ENCODE data around the gene CDCP2. TPM values are rescaled to one million over a fixed set of nuclear protein-coding genes. Genes with fewer than 3 reads are reported as not detected.

CDCP2 gene
- total RNA-seq, 1 donor from 2014 or later = not detected

DNA sequence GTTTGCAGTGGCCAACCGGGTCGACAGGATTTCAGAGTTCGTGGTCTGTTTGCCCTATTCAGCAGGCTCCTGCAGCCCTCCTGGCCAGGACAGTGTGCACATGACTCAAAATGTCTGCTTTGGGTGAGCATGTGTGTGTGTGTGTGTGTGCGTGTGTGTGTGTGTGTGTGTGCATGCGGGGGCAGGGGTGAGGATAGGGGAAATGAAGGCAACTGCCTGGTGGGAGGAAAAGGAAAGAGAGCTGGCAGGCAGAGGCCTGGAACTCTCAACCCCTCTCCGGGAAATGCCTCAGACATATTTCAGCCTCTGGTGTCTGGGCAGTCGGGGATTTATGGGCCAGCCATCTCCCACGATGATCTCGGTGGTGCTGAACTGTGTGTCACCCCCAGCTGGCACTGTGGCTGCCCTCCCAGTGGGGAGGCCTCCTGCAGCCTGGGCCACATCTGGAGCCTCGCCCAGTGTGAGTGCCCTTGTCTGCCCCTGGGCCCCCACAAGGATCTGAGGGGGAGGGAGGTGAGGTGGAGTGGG is 15.2 kb downstream of the CDCP2 start:
- DNase-seq (ENCODE audit: low spot score) = peak; percentile 70

DNA sequence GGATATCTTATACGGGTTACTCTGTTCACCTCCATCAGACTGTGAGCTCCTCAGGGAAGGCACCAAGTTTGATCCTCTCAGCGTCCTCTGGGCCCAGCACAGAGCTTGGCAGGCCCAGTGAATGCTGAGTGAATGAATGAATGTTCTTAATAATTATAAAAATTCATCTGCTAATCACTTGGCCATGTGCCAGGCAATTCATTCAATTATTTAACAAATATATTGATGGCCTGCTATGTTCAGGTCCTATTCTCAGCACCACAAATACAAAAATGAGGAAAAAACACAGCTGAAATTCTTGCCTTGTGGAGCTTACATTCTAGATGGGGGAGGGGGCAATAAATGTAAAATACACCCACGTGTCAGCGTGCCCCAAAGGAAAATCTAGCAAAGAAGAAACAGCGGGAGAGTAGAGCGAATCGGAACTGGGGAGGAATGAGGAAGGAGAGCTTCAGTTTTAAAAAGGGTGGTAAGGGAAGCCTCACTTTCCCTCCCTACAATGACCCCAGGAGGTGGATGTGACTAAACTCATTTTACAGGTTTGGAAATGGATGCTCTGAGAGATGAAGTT is 15.8 kb downstream of the CDCP2 start:
- DNase-seq (ENCODE audit: low spot score) = no peak

DNA sequence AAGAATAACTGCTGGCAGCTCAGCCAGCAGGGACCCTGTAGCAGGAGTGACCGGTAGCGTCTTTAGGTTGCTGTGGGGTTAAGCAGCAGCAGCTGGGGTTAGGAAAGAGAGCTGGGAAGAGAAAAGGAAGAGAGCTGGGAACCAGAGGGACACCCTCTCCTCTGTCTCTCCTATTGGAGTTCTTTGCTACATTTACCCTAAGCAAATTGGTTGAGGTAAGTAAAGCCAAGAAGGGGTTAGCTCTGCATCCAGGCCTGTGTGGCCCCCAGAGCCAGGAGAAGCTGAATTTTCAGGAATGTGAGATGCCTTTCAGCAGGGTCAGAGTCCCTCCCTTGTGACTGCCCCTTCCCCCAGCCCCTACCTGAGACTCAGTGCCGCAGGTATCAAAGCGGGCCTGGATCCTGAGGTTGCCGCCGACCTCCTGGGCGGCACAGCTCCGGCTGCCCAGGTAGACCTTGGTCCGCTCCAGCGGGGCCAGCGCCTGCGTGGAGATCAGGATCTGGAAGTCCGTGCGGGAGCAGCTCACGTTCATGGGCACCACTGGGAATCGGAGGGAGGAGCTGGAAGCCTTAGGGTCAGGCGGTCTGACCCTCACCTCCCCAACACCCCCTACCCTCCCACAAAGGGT is 16.4 kb downstream of the CDCP2 start:
- no peak for DNase-seq (ENCODE audit: low spot score)

DNA sequence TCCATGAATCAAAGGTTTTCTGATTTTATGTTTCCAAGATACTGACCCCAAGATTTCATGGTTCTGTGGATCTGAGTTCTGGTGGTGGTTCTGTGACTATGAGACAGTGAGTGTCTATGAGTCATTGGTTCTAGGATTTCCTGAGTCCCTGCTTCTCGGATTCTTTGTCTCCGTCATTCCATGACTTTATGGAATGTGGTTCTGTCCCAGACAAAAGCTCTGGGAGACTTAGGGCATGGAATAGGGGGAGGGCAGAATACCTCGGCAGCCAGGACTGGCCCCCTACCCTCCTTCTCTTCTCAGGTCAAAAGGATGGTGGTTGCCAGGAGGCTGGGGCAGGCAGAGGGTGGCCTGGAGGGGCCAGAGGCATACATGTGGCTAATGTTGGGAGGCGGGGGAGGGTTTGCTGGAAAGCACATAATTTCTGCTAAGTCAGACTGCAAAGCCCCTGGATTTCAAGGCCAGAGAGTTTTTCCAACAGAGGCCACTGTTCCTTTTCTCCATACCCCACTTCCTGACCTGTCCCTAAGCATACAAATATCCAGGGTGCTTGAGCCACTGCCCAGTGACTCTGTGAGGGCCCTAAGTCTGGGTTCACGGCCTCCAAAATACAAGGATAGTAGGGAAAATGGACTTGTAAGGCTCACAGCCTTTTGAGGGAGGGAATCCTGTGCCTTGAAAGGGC is 17.2 kb downstream of the CDCP2 start:
- DNase-seq (ENCODE audit: low spot score) = no peak

DNA sequence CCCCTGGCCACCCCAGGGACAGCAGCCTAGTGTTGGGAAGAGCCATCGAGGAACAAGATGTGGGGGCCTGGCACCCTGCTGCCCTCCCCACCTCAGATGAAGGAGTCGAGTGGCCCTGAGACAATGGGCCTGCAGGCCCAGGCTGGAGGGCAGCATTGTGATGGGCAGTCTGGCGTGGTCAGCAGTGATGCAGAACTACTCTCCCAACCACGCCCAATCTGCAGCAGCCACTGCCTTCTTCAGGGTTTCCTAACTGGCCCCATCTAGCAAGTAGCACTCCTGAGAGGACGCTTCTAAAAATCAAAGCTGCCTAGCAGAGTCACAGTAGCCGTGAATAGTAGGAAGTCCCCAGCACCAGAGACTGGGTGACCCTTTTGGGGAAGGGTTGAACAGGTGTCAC is 18.5 kb downstream of the CDCP2 start:
- DNase-seq (ENCODE audit: low spot score) = no peak

DNA sequence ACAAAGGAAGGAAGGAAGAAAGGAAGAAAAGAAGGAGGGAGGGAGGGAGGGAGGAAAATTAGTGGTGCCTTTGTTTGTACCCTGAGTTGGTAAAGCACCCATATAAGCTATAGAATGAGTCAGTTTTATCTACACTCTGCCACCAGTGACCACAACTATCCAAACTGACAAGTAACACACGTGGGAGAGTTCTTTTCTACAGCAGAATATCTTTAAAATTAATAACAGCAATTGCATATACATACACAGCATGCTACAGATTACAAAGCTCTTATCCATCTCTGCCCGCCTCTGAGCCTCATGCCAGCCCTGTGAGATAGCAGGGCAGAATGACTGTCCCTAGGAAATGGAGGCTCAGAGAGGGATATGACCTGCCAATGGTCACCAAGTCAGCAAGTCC is 20.3 kb downstream of the CDCP2 start:
- DNase-seq (ENCODE audit: low spot score) = no peak

DNA sequence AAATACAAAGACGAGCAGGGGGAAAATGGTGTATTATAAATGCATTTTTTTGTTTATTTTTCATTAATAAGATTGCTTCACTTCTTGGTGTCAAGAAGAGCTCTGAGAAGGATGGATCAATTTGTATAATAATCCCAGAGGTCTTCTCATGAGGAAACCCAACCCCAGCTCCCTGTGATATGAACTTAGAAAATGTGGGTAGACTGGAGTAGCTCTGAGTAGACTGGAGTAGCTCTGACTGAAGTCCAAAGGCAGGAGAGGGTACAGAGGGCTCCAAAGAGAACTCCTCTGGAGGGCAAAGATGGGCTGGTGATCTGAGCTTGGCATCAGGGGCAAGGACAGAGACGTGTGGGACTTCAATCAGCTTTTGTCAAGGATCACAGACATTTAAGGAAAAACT is 21.4 kb downstream of the CDCP2 start:
- DNase-seq (ENCODE audit: low spot score) = no peak

DNA sequence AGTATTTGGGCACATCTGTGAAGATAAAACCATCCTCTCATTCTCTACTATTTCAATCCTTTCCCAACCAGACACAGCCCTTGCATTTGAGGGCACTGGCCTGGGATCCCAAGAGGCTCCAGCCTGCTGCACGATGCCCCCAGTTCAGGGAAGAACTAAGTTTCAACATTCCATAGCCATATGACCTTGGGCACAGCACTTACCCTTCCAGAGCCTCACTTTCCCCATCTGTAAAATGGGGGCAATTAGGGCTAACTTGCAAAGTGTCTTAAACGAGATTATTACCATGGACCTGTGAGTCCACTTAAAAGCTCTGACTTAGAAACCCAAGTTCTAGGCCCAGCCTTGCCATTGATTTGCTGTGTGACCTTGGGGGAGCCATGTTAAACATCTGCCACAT is 22.9 kb downstream of the CDCP2 start:
- no peak for DNase-seq (ENCODE audit: low spot score)

DNA sequence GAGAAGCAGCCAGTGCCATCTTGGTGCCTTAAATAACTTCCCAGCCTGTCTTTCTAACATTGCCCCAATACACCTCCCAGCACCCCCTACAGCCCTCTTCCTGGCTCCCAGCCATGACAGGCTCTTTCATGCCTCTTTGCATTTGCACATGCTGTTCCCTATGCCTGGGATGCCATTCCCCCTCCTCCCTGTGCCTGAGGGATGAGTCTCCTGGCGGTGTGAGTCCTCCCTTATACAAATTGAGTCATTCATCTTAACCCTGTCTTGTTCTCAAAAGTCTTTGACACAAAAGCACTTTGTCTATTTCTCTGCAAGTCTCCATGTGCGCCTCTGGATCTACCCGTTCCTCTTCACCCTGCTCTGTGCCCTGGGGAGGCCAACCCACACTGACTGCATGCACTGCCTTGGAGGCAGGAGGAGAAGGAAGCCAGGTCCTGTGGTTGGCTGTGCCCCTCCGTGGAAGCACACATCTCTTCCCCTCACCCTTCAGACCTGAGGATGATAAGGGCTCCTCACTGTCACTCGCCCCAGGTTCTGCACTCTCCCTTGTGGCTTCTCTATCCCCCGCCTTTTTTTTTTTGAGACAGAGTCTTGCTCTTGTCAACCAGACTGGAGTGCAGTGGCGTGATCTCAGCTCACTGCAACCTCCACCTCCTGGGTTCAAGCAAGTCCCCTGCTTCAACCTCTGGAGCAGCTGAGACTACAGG is 25.1 kb downstream of the CDCP2 start:
- DNase-seq (ENCODE audit: low spot score) = no peak

DNA sequence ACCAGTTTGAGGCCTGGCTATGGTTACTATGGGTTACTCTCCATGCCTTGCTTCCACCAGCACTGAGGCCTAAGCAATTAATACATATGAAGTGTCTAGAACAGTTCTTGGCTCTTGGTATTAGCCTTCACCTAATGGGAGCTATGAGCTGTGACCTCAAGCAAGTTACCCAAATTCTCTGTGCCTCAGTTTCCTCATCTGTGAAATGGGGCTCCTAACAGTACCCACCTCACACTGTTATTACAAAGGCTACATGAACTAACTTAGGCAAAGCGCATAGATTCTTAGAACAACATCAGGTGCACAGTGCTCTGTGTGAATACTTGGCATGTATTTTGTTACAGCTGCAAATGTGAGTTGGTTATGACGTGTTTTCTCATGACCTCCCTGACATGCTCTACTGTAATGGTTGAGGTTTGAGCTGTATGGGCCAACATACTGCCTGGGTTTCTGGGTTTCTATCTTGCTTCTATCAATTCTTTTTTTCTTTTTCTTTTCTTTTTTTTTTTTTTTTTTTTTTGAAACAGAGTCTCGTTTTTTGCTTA is 26.5 kb downstream of the CDCP2 start:
- DNase-seq (ENCODE audit: low spot score) = no peak

DNA sequence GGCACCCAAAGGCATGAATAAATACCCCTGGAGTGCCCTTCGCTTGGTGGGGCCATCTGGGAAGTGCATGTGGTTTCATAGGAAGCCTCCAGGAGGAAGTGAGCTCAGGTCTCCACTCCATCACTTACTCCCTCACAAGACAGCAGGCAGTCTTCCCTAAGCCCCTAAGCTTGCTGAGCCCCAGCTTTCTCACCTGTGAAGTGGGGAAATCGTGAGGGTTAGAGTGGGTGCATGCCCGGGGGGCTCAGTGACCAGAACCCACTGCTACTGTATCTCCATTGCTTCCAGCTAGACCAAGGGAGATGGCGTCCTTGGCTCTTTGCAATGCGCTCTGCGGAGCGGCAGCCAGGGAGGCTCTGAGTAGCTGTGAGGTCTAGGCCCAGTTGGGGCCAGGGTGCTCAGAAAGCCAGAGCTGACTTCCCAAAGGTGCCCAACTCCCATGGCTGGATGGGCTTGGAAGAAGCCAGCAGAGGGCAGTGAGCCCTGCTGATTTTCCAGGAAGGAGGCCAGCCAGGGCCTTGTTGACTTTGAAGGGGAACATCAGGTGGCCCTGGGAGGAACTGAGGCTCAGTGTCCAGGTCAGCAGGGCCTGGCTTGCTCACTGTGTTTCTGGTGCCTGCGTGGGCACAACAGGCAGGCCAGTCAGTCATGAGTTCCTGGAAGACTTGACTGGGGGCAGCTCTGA is 27.3 kb downstream of the CDCP2 start:
- DNase-seq (ENCODE audit: low spot score) = no peak

DNA sequence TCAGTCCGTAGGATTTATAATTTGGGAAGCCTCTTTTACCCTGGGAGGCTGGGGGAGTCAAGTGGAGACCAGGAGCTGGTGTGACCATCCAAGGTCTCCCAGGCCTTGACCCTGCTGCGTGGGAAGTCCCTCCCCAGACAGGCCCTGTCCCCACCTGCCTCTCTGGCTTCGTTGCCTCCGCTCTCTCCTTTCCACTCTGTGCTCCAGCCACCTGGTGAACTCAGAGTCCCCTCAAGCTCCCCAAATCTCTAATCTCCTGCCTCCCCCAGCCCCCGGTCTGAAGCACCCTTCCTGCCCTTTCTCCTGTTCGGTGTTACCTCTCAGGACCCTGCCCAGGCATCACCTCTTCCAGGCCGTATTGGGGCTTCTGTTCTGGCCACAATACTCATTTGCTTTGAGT is 27.9 kb downstream of the CDCP2 start:
- no peak for DNase-seq (ENCODE audit: low spot score)

DNA sequence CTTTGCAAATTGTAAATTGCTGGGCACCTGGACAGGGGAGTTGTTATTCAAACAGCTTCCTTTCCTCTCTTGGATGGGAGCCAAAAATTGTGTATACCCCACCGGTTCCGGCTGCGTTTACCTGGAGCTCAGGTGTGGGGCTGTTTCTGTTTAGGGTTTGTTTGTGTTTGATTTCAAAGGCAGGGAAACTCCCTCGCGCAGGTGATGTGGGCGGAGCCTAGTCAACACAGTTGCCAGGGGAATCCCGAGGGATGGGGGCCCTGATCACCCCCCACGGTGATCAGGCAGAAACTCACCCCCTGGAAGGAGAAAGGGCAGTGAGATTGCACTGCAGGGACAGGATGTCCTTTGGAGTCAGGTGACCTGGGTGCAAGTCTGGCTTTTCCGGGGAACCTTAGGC is 28.3 kb downstream of the CDCP2 start:
- no peak for DNase-seq (ENCODE audit: low spot score)

DNA sequence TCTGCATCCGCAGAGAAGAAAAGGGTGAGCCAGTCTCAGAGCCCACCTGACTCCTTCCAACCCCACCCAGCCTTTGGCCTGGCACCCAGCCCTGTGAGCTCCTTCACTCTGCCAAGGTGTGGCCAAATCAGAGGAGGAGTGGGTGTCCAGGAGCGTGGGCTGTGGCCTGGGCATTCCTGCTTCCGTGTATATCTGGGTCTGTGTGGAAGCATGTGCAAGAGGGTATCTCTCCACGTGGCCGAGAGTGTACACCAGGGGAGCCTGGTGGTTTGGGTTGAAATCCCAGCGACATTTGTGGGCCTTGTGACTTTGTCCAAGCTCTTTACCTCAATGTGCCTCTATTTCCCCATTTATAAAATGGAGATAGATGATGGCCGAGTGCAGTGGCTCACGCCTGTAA is 29.8 kb downstream of the CDCP2 start:
- no peak for DNase-seq (ENCODE audit: low spot score)

DNA sequence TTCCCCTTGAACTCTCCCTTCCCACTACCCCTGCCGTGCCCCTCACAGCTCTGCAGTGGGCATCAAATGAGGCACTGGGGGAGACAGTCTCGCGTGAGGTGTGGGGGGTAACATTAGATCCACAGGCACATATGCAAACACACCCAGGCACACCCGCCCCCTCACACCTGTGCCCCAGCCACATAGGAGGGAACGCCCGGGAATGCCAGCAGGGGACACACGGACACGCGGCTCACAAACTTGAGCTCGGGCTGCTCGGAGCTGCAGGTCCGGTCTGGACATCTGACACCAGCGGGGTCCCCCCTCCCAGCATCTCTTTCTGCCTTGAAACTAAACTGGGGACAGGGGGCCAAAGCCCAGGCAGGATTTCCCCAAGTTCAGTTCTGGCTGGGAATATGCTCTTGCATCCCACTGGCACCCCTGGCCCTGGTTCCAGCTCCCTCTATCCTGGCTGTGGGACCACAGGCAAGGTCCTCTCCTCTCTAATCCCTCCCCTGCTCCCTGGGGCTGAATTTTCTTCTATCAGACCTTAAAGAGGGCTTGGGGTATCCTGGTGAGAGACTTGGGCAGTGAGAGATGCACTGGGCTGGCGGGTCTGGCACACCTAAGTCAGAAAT is 30.6 kb downstream of the CDCP2 start:
- no peak for DNase-seq (ENCODE audit: low spot score)

DNA sequence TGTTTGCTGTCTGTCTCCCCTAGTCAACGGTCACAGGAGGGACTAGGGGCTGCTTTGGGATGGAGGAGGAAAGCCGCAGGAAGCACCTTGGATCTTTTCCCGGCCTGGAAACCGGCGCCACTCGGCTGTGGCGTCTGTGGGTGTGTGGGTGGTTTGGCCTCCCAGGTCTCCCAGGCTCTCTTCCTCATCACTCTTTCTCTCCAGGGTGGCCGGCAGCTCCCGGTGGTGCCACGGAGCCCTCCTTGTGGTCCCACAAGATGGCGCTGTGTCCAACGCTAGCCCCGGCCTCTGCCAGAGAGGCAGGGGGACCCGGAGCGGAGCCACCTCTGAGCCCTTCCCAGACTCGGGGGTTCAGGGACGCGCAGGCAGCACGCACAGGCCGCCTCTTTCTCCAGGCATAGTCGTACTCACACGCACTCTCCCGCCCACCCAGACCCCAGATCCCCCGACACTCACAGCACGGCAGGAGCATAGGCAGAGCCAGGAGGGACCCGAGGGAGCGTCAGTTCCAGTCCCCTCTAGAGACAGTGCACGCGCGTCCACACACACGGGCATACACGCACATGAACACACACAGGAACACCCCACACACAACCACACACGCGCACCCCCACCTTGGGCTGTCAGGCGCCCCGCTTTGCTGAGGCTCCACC is 31.2 kb downstream of the CDCP2 start:
- DNase-seq (ENCODE audit: low spot score) = peak; percentile 72

DNA sequence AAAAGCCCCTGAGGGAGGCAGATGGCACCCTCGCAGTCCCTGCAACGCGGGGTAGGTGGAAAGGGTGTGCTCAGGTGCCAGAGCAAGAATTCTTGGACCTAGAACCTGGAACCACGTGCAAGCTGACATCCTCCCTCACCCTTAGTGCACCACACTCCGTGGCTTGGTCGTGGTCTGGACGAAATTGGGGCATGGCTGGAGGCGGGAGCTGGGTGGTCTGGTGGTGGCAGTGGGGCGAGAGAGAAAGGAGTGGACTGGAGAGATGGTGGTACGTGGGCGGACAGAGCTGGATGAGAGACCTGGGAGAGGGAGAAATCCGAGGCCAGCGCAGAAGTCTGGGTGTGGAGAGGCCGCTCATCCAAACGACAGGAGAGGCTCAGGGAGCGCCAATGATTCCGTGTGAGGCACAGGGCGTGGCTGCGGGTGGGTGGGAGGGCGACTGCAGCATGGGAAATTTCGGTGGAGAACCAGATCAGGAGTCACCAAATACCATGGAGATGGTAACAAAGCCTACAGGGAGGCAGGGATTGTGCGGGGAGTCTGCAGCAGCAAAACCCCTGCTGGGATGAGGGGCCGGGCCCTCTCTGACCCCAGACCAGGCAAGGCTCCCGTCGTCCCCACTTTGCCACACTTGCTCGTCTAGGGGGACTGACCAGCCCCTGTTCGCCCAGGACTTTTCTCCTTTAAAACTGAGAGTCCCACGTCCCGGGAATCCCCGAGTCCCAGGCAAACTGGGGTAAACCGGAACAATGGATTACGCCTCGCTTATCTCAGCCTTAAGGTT is 31.9 kb downstream of the CDCP2 start:
- DNase-seq (ENCODE audit: low spot score) = no peak

DNA sequence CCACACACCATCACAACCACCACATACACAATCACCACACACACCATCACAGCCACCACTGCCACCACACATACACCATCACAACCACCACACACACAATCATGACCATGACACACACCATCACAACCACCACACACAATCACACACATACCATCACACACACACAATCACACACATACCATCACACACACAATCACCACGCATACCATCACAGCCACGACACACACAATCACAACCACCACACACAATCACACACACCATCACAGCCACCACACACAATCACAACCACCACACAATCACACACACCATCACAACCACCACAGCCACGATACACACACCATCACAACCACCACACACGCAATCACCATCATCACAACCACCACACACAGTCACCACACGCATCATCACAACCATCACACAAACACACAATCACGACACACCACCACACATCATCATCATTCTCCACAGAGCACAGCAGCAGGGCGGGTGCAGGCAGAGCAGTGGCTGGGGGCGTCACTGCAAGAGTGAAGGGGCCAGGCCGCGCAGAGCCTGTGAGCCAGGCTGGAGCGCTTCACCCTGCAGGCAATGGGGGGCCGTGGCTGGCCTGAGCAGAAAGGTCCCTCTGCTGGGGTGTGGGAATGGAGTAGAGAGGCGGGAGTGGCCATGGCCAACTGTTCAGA is 32.6 kb downstream of the CDCP2 start:
- no peak for DNase-seq (ENCODE audit: low spot score)

DNA sequence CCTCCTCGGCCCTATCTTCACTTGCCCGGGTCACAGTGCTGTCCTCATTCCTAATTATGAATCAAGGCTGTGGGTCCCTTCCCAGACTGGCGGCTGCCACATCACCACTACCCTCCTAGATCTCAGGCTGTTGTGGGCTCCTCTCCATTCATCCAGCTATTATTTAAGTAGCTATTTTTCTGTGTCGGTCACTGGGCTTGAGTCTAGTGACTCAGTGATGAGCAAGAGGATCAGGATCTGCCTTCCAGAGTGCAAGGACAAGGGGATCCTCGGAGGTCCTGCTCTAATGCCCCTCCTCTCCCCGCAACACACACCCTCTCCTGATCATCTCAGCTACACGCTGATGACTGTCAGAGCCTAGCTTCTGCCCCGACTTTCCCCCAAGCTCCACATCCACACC is 34.1 kb downstream of the CDCP2 start:
- no peak for DNase-seq (ENCODE audit: low spot score)
